Measurements from ENCODE around the gene CXCL11.
A peak's percentile ranks its signal among the peaks of the same experiment; 100 is the strongest.

The CXCL11 gene

DNA sequence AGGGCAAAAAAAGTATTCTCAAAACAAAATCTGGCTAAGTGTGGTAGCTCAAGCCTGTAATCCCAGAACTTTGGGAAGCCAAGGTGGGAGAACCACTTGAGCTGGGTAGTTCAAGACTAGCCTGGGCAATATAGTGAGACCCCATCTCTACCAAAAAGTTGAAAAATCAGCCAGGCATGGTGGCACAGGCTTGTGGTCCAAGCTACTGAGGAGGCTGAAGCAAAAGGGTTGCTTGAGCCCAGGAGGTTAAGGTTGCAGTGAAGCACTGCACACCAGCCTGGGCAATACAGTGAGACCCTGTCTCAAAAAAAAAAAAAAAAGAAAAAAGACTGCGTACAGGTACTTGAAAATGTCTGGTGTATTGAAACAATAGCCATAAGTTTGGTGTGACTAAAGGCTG lies 43.4 kb downstream of the CXCL11 start:
- Histone ChIP-seq H3K9me3 (ENCODE audit: control insufficient read depth in 1 of 2, low read length in 2 of 2) (no peaks in the 10 kb centered on the region), H3K9ac (ENCODE audit: low read depth in 1 of 2, low read length in 2 of 2) (no peak overlapping the region), H3K4me1 (ENCODE audit: control insufficient read depth in 1 of 2, insufficient read depth in 2 of 2, low read length in 2 of 2) (peaks cover 11 to 12% of the 10 kb centered on the region in 2 donors), H3K36me3 (ENCODE audit: control insufficient read depth in 1 of 2, insufficient read depth in 2 of 2, low read length in 2 of 2) (no peaks in the 10 kb centered on the region), H3K4me3 (ENCODE audit: low read depth in 1 of 2, low read length in 2 of 2) (no peak overlapping the region), H3K27me3 (ENCODE audit: control insufficient read depth in 1 of 2, insufficient read depth in 2 of 2, low read length in 2 of 2) (no peaks in the 10 kb centered on the region), H3K27ac (ENCODE audit: low read depth, low read length) (no peak overlapping the region)

DNA sequence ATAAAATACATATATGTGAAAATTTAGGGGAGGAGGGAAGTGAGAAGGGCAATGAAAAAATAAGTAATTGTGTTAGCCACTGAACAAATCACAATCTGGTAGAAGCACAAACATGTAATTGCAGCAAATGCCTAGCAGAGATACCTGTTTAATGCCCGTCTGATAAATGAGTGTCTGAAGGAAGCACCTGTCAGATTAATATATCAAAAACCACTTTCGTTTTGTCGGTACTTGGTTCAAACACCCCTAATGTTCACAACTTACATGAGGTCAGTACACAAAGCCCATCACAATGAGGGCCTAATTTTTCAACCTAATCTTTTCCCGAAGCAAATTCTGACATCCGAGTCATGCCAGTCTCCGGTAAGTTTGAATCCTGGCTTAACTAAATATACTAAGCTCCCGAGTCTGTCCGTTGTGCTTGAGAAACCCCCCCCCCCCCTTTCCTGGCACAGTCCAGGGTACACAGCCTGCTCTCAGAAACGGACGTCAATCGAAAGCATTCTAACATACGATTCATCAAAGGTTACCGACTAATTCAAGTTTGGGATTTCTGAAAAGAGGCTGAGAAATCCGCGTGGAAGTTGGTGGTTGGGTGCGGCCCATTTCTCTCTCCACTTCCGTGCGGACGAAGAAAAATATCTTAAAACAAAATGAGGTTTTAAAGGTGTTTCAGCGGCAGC lies 45.9 kb downstream of the CXCL11 start:
- Histone ChIP-seq H3K27me3 (ENCODE audit: control insufficient read depth in 1 of 2, insufficient read depth in 2 of 2, low read length in 2 of 2) (no peaks in the 10 kb centered on the region), H3K9me3 (ENCODE audit: control insufficient read depth in 1 of 2, low read length in 2 of 2) (no peaks in the 10 kb centered on the region), H3K9ac (ENCODE audit: low read depth in 1 of 2, low read length in 2 of 2) (peak overlapping the region; percentile 56 to 59), H3K4me3 (ENCODE audit: low read depth in 1 of 2, low read length in 2 of 2) (peak overlapping the region; percentile 88 to 95), H3K27ac (ENCODE audit: low read depth, low read length) (no peak overlapping the region), H3K4me1 (ENCODE audit: control insufficient read depth in 1 of 2, insufficient read depth in 2 of 2, low read length in 2 of 2) (peaks cover 11 to 12% of the 10 kb centered on the region in 2 donors), H3K36me3 (ENCODE audit: control insufficient read depth in 1 of 2, insufficient read depth in 2 of 2, low read length in 2 of 2) (no peaks in the 10 kb centered on the region)

DNA sequence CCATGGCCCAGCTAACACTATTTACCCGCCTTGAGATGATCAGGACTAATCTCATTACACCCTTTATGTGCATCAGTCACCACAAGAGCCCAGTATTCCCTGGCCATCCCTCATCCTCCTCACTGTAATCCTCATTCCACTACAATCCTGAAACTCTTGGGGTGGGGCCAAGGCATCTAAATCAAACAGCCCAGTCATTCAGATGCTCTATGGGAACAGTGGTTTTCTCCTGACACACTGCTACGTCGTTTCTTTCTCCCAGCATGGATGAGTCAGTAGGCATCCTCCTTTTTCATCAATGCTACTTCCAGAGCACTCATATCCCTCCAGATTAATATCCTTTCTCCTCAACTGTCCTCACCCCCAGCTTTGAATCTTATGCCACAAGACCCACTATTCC lies 50.8 kb downstream of the CXCL11 start:
- H3K4me1 ChIP-seq (ENCODE audit: control insufficient read depth in 1 of 2, insufficient read depth in 2 of 2, low read length in 2 of 2): peaks cover 11 to 12% of the 10 kb centered on the region in 2 donors
- no peak overlapping the region for H3K4me3 ChIP-seq (ENCODE audit: low read depth in 1 of 2, low read length in 2 of 2)
- no peak overlapping the region for H3K27ac ChIP-seq (ENCODE audit: low read depth, low read length)
- peaks cover 13 to 16% of the 10 kb centered on the region in 2 donors for H3K36me3 ChIP-seq (ENCODE audit: control insufficient read depth in 1 of 2, insufficient read depth in 2 of 2, low read length in 2 of 2)
- H3K9me3 ChIP-seq (ENCODE audit: control insufficient read depth in 1 of 2, low read length in 2 of 2): no peaks in the 10 kb centered on the region
- H3K27me3 ChIP-seq (ENCODE audit: control insufficient read depth in 1 of 2, insufficient read depth in 2 of 2, low read length in 2 of 2): no peaks in the 10 kb centered on the region
- no peak overlapping the region for H3K9ac ChIP-seq (ENCODE audit: low read depth in 1 of 2, low read length in 2 of 2)

All from duodenal mucosa (tissue), 2 donors.